HL-60/S4 treated with retinoic acid at 250 ng/mL for 4 days and 3 days (cell line): ENCODE measurements around the gene OR5A1.

Source experiments
- in situ Hi-C: fragments of 300-500 bp; cut with MboI; formaldehyde crosslinking; loops from 2 replicates; pipeline ENCODE4 v1.7.0; 2022; ENCODE audit warnings: low sequenced_read_pairs

OR5A1 gene

GRCh38 chr11:59475176-59475575 lies 38.9 kb downstream of the OR5A1 start:
- in situ Hi-C loops: no loop called here

- in situ Hi-C loops: no loop called here
These were observed 43.6 kb downstream of the OR5A1 start for GRCh38 chr11:59479906-59480305.

GRCh38 chr11:59480359-59480758 lies 44.1 kb downstream of the OR5A1 start:
- in situ Hi-C loops: no loop called here
